GM13976 (cell line): ENCODE results near the gene LIMA1.
"Not testable (repeated sequence)": the region's sequence is repeated elsewhere in the genome, so short reads cannot be mapped to it uniquely, and the experiment has no call there.

Experiments used
- DNase-seq: peaks from one replicate; pipeline ENCODE4 v3.0.0; 2012; ENCODE audit warnings: low spot score
- in situ Hi-C: fragments of 300-500 bp; cut with MboI; formaldehyde crosslinking; loops from one replicate; pipeline ENCODE4 v1.12.0; 2022; ENCODE audit warnings: low sequenced_read_pairs, mixed read lengths, inconsistent platforms; ENCODE audit not compliant: unreplicated experiment
- TF ChIP-seq, protein P1 (sequence below): IDR thresholded peaks from 2 replicates; pipeline ENCODE4 v1.5.1; 2012; ENCODE audit warnings: borderline replicate concordance, mild to moderate bottlenecking; ENCODE audit not compliant: insufficient read depth; ENCODE audit errors: extremely low read depth, missing control alignments, control extremely low read depth

The LIMA1 gene

GRCh38 chr12:50317203-50317602 lies 33.9 kb upstream of the LIMA1 start:
- DNase-seq, result no peak
- TF ChIP-seq, protein P1, sequence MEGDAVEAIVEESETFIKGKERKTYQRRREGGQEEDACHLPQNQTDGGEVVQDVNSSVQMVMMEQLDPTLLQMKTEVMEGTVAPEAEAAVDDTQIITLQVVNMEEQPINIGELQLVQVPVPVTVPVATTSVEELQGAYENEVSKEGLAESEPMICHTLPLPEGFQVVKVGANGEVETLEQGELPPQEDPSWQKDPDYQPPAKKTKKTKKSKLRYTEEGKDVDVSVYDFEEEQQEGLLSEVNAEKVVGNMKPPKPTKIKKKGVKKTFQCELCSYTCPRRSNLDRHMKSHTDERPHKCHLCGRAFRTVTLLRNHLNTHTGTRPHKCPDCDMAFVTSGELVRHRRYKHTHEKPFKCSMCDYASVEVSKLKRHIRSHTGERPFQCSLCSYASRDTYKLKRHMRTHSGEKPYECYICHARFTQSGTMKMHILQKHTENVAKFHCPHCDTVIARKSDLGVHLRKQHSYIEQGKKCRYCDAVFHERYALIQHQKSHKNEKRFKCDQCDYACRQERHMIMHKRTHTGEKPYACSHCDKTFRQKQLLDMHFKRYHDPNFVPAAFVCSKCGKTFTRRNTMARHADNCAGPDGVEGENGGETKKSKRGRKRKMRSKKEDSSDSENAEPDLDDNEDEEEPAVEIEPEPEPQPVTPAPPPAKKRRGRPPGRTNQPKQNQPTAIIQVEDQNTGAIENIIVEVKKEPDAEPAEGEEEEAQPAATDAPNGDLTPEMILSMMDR, result no peak
- in situ Hi-C loops, result no loop called here

DNA sequence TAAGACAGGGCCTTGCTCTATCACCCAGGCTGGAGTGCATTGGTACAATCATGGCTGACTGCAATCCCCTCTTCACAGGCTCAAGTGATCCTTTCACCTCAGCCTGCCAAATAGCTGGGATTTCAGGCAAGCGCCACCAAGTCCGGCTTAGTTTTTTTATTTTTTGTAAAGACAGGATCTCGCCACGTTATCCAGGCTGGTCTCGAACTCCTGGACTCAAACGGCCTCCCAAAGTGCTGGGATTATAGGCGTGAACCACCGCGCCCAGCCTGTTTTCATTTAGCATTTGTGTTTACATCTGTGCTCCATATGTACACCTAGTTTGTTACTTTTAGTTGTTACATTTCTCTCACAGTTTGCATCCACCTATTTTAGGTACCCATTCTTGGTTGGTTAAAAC lies 32.5 kb upstream of the LIMA1 start:
- in situ Hi-C loops, result no loop called here
- TF ChIP-seq, protein P1, result no peak
- DNase-seq, result no peak

DNA sequence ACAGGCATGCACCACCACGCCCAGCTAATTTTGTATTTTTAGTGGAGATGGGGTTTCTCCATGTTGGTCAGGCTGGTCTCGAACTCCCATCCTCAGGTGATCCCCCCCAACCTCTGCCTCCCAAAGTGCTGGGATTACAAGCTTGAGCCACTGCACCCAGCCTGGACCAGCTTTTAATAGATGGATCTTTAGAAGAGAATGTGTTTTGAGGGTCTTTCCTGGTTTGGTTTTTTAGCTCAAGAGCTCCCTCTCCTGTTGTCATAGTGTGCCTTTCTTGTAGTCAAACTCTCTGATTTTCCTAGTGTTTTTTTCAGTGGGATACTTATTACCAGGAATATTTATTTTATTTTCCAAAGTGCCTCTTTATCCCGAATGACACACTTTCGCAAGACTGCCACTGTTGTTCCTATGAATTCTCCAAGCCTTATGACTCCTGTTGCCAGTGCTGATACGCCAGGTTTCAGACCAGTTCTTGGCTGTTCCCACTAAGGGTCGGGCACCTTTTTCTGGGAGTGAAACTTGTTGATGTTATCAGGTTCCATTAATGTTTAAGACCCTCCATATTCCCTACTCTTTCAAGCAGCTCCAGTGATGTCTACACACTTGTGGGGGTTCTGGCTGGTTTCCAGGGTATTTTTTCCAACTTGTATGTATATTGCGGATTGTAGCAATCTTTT lies 31.5 kb upstream of the LIMA1 start:
- in situ Hi-C loops, result no loop called here
- TF ChIP-seq, protein P1, result peak; percentile 32
- DNase-seq, result peak; percentile 56

- DNase-seq, in situ Hi-C loops: not testable (repeated sequence)
Measured at GRCh38 chr12:50313971-50314370, 30.7 kb upstream of the LIMA1 start.

GRCh38 chr12:50313256-50313931 lies 30.1 kb upstream of the LIMA1 start:
- TF ChIP-seq, protein P1, result no peak
- in situ Hi-C loops, result no loop called here
- no peak for DNase-seq

GRCh38 chr12:50311858-50312609 lies 28.7 kb upstream of the LIMA1 start:
- DNase-seq, in situ Hi-C loops: not testable (repeated sequence)

GRCh38 chr12:50309950-50310349 lies 26.6 kb upstream of the LIMA1 start:
- TF ChIP-seq, protein P1, result no peak
- in situ Hi-C loops, result no loop called here
- DNase-seq, result no peak
